Mucosa of rectum (tissue), 2 donors: ENCODE data around the gene ASB12.
A peak's percentile ranks its signal among the peaks of the same experiment; 100 is the strongest.

Experiments
- H3K27ac ChIP-seq, 2 donors: one replicate each; pipeline ENCODE4 v1.7.0; 2013; ENCODE audit warnings: inconsistent platforms in 2 of 2, low read depth in 2 of 2, low read length in 2 of 2
- H3K27me3 ChIP-seq, 2 donors: one replicate each; pipeline ENCODE4 v1.7.0; 2013; ENCODE audit warnings: low read length in 2 of 2; ENCODE audit not compliant: control insufficient read depth in 2 of 2, insufficient read depth in 2 of 2
- H3K36me3 ChIP-seq, 2 donors: one replicate each; pipeline ENCODE4 v1.7.0; 2013; ENCODE audit warnings: low read length in 2 of 2; ENCODE audit not compliant: control insufficient read depth in 2 of 2, insufficient read depth in 2 of 2
- H3K4me1 ChIP-seq, 2 donors: one replicate each; pipeline ENCODE4 v1.7.0; 2013; ENCODE audit warnings: low read length in 2 of 2, mild to moderate bottlenecking in 1 of 2; ENCODE audit not compliant: control insufficient read depth in 2 of 2, insufficient read depth in 2 of 2
- H3K4me3 ChIP-seq, 2 donors: one replicate each; pipeline ENCODE4 v1.7.0; 2013; ENCODE audit warnings: low read length in 2 of 2
- H3K9ac ChIP-seq, 2 donors: one replicate each; pipeline ENCODE4 v1.7.0; 2013; ENCODE audit warnings: low read length in 2 of 2, low read depth in 1 of 2, mild to moderate bottlenecking in 1 of 2
- H3K9me3 ChIP-seq, 2 donors: one replicate each; pipeline ENCODE4 v1.7.0; 2013; ENCODE audit warnings: low read length in 2 of 2; ENCODE audit not compliant: control insufficient read depth in 2 of 2
- donor health status: healthy.
- donor health status: Normal muscosa, but diverticular disease.

The ASB12 gene

DNA sequence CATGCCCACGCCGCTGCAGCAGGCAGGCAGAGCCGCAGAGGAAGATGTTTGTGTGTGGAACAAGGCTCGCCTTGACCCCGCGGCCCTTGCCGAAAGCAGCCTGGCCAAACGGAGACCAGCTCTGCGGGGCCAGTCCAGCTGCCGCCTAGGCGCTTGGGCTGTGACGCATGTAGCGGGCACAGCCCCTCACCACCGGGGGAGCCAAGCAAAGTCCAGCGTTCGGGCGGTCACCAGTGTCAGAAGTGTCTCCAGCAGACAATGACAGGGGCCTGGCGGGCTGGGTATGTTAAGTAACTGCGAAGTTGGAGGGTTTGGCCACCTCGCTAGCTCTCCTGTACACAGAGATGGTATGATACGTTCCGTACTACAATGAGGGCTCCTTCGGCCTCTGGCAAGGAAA is 26.2 kb downstream of the ASB12 start:
- H3K27me3 ChIP-seq, result no peaks in the 10 kb centered on the region
- no peaks in the 10 kb centered on the region for H3K9me3 ChIP-seq
- peak overlapping the region; percentile 69 to 80 for H3K4me3 ChIP-seq
- peaks cover 7 to 12% of the 10 kb centered on the region in 2 donors for H3K4me1 ChIP-seq
- peak overlapping the region; percentile 38 to 79 for H3K9ac ChIP-seq
- peak overlapping the region in 1 of 2 donors; percentile 90 for H3K27ac ChIP-seq
- H3K36me3 ChIP-seq, result no peaks in the 10 kb centered on the region

DNA sequence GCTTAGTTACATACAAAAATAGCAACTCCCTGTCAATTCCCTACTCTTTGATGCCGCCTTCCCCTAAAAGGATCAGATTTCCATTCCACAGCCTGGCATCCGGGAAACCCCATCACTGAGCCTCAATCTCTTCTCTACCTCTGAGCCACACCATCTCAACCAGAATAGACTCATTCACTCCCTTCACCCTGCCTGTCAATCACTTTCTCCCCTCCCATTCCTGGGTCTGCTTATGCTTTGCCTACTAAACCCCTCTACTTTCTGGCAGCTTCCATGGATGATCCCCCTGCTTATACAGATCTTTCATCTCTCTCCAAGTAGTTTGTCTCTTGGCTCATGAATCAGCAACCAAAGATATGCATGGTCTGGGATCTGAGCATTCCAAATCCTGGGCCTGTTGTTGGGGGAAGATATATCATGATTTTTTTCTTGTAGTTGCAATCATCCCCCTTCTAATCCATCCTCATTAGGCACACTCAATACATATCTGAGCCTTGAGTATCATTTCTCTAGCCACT is 27.5 kb downstream of the ASB12 start:
- Histone ChIP-seq H3K27me3 (peaks cover 0 to 2% of the 10 kb centered on the region in 2 donors), H3K4me1 (peaks cover 7 to 12% of the 10 kb centered on the region in 2 donors), H3K36me3 (no peaks in the 10 kb centered on the region), H3K9me3 (no peaks in the 10 kb centered on the region), H3K9ac (no peak overlapping the region), H3K4me3 (no peak overlapping the region), H3K27ac (no peak overlapping the region)

- Histone ChIP-seq H3K4me1 (no peaks in the 10 kb centered on the region), H3K36me3 (no peaks in the 10 kb centered on the region), H3K9ac (no peak overlapping the region), H3K9me3 (no peaks in the 10 kb centered on the region), H3K4me3 (no peak overlapping the region), H3K27ac (no peak overlapping the region), H3K27me3 (peaks cover 0 to 2% of the 10 kb centered on the region in 2 donors)
Observed at GRCh38 chrX:64198036-64198435, 32.4 kb downstream of the ASB12 start.

- H3K27me3 ChIP-seq, result peaks cover 0 to 2% of the 10 kb centered on the region in 2 donors
- no peak overlapping the region for H3K9ac ChIP-seq
- peaks cover 0 to 4% of the 10 kb centered on the region in 2 donors for H3K36me3 ChIP-seq
- H3K4me1 ChIP-seq, result no peaks in the 10 kb centered on the region
- H3K27ac ChIP-seq, result no peak overlapping the region
- H3K9me3 ChIP-seq, result no peaks in the 10 kb centered on the region
- H3K4me3 ChIP-seq, result no peak overlapping the region
Observed at GRCh38 chrX:64196606-64197005, 33.8 kb downstream of the ASB12 start.

GRCh38 chrX:64195862-64196261 is 34.5 kb downstream of the ASB12 start:
- H3K4me1 ChIP-seq, result no peaks in the 10 kb centered on the region

GRCh38 chrX:64192673-64193072 is 37.7 kb downstream of the ASB12 start:
- Histone ChIP-seq H3K9me3 (no peaks in the 10 kb centered on the region), H3K9ac (no peak overlapping the region), H3K36me3 (peaks cover 0 to 4% of the 10 kb centered on the region in 2 donors), H3K27me3 (no peaks in the 10 kb centered on the region), H3K4me3 (no peak overlapping the region), H3K4me1 (no peaks in the 10 kb centered on the region), H3K27ac (no peak overlapping the region)

More at GRCh38 chrX:64195862-64196261, 34.5 kb downstream of the ASB12 start:
- Histone ChIP-seq H3K4me3 (no peak overlapping the region), H3K27ac (no peak overlapping the region), H3K36me3 (peaks cover 0 to 4% of the 10 kb centered on the region in 2 donors), H3K9me3 (no peaks in the 10 kb centered on the region), H3K9ac (no peak overlapping the region), H3K27me3 (peaks cover 0 to 2% of the 10 kb centered on the region in 2 donors)

- no peaks in the 10 kb centered on the region for H3K9me3 ChIP-seq
- H3K27ac ChIP-seq, result no peak overlapping the region
- no peak overlapping the region for H3K9ac ChIP-seq
- no peaks in the 10 kb centered on the region for H3K4me1 ChIP-seq
- H3K4me3 ChIP-seq, result no peak overlapping the region
- no peaks in the 10 kb centered on the region for H3K27me3 ChIP-seq
- H3K36me3 ChIP-seq, result peaks cover 0 to 4% of the 10 kb centered on the region in 2 donors
Observed at GRCh38 chrX:64192040-64192439, 38.4 kb downstream of the ASB12 start.

GRCh38 chrX:64191281-64192010 is 39.0 kb downstream of the ASB12 start:
- H3K27me3 ChIP-seq, result no peaks in the 10 kb centered on the region
- H3K4me3 ChIP-seq, result no peak overlapping the region
- no peaks in the 10 kb centered on the region for H3K9me3 ChIP-seq
- H3K27ac ChIP-seq, result no peak overlapping the region
- no peak overlapping the region for H3K9ac ChIP-seq
- peaks cover 0 to 4% of the 10 kb centered on the region in 2 donors for H3K36me3 ChIP-seq
- H3K4me1 ChIP-seq, result no peaks in the 10 kb centered on the region

- peaks cover 0 to 4% of the 10 kb centered on the region in 2 donors for H3K36me3 ChIP-seq
- no peak overlapping the region for H3K4me3 ChIP-seq
- no peaks in the 10 kb centered on the region for H3K27me3 ChIP-seq
- no peaks in the 10 kb centered on the region for H3K9me3 ChIP-seq
- H3K4me1 ChIP-seq, result no peaks in the 10 kb centered on the region
- no peak overlapping the region for H3K27ac ChIP-seq
- H3K9ac ChIP-seq, result no peak overlapping the region
Observed at GRCh38 chrX:64190136-64190740, 40.2 kb downstream of the ASB12 start.

DNA sequence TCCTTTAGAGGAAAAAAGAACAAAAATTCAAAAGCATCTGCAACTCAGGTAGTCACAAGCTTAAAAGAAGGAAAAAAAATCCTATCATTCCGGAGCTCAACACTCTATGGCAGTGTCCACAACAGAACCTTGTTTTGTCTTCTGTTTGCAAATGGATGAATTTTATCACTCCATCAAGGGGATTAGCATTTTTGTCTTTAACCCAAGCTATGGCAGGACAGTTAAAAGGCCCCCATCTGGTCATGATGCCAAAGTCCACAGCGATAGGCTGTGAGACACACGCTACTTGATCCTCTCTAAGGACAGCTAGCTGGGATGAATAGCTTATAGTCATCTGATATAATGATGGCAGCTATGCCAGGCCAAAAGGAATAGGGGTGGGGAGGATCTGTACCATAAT is 41.5 kb downstream of the ASB12 start:
- H3K4me3 ChIP-seq, result no peak overlapping the region
- no peak overlapping the region for H3K9ac ChIP-seq
- H3K9me3 ChIP-seq, result no peaks in the 10 kb centered on the region
- peaks cover 0 to 3% of the 10 kb centered on the region in 2 donors for H3K27me3 ChIP-seq
- H3K4me1 ChIP-seq, result no peaks in the 10 kb centered on the region
- no peak overlapping the region for H3K27ac ChIP-seq
- H3K36me3 ChIP-seq, result peaks cover 0 to 4% of the 10 kb centered on the region in 2 donors
